ENCODE measurements around the gene RNPS1.
"Not testable (repeated sequence)": the region's sequence is repeated elsewhere in the genome, so short reads cannot be mapped to it uniquely, and the experiment has no call there.

RNPS1 gene

GRCh38 chr16:2282866-2283555 is 15.1 kb upstream of the RNPS1 start:
- no peak for DNase-seq (ENCODE audit: low read depth)

- DNase-seq (ENCODE audit: low read depth): no peak
Measured at GRCh38 chr16:2282262-2282661, 14.3 kb upstream of the RNPS1 start.

GRCh38 chr16:2280981-2281542 is 13.1 kb upstream of the RNPS1 start:
- no peak for DNase-seq (ENCODE audit: low read depth)

DNA sequence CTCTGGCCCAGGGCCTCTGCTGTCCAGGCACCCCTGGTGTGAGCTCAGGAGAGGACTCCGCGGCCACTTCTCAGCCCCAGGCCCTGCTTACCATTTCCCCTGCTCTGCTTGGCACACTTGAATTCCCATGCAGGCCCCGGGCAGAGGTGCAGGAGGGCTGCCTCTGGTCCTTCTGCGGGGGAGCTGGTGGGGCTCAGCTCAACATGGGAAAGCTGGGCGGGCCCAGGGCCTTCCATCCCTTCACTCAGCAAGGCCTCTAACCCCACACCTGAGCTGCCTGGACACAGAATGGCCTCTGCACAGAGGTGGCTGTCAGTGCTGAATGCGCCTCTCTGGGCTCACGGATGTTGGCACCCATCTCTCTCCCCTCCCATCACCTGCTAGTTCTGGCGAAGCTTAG is 12.5 kb upstream of the RNPS1 start:
- no peak for DNase-seq (ENCODE audit: low read depth)

DNA sequence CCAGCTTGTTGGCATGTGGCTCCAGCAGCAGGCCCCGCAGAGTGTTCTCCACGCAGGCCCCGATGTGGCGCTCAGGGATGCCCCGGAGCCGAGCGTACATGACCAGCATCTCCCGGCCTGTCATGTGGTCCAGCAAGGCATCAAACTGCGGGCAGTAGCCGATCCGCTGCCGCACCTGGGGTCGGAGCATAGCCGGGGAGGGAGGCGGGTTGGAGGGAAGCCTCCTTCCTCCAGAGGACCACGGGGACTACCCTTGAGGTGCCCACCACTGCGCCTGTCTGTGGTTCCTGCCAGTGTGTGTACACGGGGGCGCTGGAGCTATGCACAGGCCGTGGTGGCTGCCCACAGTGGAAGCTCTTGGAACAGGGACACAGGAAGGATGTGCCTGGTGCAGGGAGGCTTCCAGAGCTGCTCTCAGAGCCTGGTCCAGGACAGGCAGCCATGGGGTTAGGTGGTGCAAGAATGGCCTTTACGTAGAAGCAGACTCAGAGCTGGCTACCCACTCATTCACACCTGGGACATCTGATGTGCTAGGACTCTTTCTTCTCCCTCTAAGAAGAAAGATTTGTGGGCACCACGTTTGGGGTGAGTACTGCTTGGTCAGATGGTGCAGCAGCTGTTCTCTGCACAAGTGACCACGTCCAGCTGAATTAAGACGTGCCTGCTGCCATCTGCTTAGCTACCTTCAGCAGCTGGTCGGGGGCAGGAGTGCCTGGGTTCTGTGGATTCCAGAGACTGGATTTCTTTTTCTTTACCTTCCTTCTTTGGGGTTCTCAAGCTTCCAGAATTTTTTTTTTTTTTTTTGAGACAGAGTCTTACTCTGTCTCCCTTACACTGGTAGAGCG is 11.3 kb upstream of the RNPS1 start:
- DNase-seq (ENCODE audit: low read depth): no peak

DNA sequence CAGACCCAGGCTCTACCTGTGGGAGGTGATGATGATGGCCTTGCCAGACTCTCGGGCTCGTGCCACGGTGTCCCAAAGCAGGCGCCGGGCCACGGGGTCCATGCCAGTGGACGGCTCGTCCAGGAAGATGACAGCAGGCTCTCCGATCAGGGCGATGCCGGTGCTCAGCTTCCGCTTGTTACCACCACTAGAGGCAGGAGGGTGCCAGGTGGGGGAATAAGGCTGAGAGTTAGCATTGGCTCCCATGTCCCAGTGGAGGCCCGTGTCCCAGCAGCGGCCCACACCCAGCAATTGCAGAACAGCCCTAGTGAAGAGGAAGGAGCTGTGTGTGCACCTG is 10.3 kb upstream of the RNPS1 start:
- DNase-seq (ENCODE audit: low read depth): no peak

DNA sequence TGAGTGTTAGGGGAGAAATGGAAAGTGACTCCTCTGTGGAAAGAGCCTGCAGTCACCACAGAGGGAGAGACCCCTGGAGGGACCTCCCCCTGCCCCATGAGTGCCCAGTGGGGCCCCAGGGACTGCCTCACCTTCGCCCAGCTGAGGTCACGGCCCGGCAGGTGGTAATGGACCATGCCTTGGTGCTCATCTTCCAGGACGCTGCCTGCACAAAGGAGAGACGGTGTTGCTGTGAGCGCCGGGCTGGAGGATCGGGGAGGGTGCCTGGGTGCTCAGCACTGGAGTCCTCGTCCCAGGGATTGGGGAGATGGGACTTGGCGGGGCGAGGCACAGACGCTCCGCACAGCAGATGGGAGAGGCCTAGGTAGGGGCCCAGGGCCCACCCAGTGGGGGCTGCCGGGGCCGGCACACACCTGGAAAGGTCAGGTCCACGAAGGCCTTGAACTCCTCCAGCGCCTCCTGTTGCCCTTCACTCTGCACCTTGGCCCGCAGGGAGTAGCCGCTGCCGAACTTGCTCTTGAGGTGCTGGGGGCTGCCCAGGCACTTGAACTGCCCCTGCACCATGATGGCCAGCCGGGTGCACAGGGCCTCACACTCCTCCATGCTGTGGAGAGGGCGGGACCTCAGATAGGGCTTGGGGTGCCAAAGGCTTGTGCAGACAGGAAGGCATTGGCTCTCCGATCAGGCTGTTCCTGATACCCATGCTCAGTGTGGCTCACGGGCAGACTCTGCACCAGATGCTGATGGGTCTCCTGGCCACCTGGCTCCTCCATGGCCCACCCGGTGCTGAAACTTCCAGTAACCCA is 9.7 kb upstream of the RNPS1 start:
- no peak for DNase-seq (ENCODE audit: low read depth)

- no peak for DNase-seq (ENCODE audit: low read depth)
Measured at GRCh38 chr16:2276368-2277195, 8.7 kb upstream of the RNPS1 start.

GRCh38 chr16:2275476-2276367 is 7.8 kb upstream of the RNPS1 start:
- no peak for DNase-seq (ENCODE audit: low read depth)

- no peak for DNase-seq (ENCODE audit: low read depth)
Measured at GRCh38 chr16:2273931-2274330, 6.0 kb upstream of the RNPS1 start.

GRCh38 chr16:2273484-2273883 is 5.6 kb upstream of the RNPS1 start:
- DNase-seq (ENCODE audit: low read depth): no peak

DNA sequence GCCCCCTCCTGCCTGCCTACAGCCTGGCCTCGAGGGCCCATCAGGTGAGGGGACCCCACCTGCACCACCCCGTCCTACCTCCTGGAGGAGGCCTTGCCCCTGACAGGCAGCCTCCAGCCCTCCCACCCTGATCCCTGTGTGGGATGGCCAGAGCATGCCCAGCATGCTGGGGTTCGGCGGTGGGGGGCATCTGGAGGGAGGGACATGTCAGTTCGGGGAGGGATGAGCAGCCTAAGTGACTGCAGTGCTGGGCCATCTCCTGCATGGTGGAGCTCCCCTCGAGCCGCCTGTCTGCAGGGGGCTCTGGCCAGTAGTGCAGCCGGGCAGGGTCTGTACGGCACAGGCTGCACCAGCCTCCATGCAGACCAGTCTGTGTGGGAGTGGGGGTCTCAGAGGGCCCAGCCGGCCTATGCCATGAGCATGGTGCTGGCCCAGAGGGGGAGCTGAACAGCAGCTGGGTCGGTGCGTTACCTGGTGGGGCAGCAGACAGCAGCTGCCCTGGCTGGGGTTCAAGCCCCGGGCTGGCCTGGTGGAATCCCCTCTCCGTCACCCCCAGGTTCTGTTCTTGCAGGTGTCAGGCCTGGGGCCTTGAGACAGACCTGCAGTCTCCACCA is 4.0 kb upstream of the RNPS1 start:
- DNase-seq (ENCODE audit: low read depth): no peak

DNA sequence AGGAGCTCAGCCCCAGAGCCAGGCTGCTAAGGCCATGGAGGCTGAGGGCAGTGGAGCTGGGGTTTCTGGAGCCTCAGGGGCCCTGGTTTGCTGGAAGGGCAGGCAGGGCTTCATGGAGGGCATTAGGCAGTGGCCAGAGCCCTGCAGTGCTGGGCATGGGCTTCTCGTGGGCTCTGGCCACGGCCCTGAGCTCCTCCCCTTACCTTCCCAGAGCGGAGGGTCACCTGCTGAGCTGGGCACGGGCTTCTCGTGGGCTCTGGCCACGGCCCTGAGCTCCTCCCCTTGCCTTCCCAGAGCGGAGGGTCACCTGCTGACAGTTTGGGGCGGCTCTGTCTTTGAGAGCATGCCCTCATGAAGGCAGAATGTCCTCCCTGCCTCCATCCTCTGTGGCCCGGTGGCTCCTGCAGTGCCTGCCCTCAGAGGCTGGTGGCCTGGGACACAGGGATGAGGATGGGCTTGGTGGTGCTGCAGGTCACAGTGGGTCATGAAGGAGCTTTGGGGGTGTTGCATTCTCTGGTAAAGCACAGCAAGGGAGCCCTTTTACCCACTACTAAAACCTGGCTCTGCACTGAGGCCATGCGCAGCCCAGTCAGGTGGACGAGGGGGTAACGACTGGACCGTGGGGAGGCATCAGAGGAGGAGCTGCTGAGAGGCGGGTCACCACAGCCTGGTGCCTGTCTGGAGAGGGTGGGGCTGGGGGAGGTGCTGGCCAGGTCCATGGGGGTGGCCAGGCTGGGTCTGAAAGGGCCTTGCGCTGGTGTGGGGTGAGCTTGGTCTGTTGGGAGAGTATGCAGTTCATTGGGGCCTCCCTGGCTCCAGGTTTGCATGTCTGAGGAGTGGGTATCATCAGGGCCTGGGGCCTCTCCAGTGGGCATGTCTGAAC is 2.9 kb upstream of the RNPS1 start:
- DNase-seq (ENCODE audit: low read depth): no peak

DNA sequence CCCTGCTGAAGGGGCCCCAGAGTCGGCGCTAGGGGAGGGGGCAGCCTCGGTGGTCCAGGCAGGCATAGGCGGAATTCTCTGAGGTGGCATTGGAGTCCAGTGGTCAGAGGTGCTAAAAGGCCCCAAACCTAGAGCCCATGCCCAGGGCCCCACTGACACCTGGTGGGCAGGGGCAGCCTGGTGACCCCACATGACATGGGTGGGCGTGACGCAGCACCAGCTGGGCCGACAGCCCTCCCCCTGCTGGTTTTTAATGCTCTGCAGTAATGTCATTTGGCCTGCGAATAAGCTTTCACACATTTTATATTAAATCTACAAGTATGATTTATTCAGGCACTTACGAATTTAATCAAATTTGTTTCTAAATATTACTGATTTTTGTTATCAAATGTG is 2.1 kb upstream of the RNPS1 start:
- DNase-seq (ENCODE audit: low read depth): no peak

DNA sequence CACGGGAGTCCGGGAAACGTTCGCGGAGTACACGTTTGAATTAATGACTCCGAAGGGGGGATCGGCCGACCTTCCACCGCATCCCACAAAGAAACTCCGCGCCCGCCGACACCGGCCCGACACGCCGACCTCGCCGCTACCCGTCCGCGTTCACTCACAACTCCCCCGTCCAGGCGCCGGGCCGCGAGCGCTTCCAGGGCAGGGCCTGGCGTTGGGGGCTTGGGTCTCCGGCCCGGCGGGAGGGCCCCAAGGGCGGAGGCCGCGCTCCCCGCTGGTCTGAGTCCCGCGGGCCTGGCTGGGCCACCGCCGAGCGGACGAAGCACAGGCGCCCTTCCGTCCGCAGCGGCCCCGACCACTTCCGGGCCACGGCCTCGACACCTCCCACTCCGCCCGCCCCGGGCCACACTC is 417 bp downstream of the RNPS1 start:
- not testable (repeated sequence) for DNase-seq (ENCODE audit: low read depth)

GRCh38 chr16:2266887-2267286 is 1.0 kb downstream of the RNPS1 start:
- not testable (repeated sequence) for DNase-seq (ENCODE audit: low read depth)

DNA sequence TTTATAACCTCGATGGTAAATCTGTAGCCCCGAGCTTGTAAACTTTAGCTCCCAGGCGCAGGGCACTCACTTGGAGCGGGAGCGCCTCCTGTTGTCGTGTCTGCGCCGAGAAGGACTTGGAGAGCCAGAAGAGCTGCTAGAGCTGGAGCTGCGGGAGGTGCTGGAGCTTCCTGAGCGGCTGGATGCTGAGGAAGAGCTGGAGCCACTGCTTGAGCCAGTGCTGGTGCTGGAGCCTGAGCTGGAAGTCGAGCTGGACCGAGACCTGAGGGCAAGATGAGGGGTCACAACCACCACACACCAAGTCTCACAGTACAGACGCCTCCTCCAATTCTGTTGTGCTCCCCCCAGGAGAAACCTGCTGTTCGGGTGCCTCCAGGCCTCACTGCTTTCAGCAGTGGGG is 4.9 kb downstream of the RNPS1 start:
- DNase-seq (ENCODE audit: low read depth): not testable (repeated sequence)

GRCh38 chr16:2260250-2260649 is 7.7 kb downstream of the RNPS1 start:
- no peak for DNase-seq (ENCODE audit: low read depth)

GRCh38 chr16:2258530-2258929 is 9.4 kb downstream of the RNPS1 start:
- not testable (repeated sequence) for DNase-seq (ENCODE audit: low read depth)
